ENCODE measurements around the gene FGD5.

Gene FGD5

GRCh38 chr3:14821151-14821550 is 2.4 kb downstream of the FGD5 start:
- TF ChIP-seq CTCF (IDR thresholded peaks at IDR 0.05) = no peak

- TF ChIP-seq CTCF (IDR thresholded peaks at IDR 0.05) = no peak
Measured at GRCh38 chr3:14822134-14822533, 3.4 kb downstream of the FGD5 start.

- no peak for TF ChIP-seq CTCF (IDR thresholded peaks at IDR 0.05)
Measured at GRCh38 chr3:14822670-14823390, 4.1 kb downstream of the FGD5 start.

- TF ChIP-seq CTCF (IDR thresholded peaks at IDR 0.05) = no peak
Measured at GRCh38 chr3:14823393-14823792, 4.6 kb downstream of the FGD5 start.

GRCh38 chr3:14823910-14824629 is 5.3 kb downstream of the FGD5 start:
- TF ChIP-seq CTCF (IDR thresholded peaks at IDR 0.05) = no peak

GRCh38 chr3:14824646-14825045 is 5.9 kb downstream of the FGD5 start:
- no peak for TF ChIP-seq CTCF (IDR thresholded peaks at IDR 0.05)

GRCh38 chr3:14826069-14826468 is 7.3 kb downstream of the FGD5 start:
- TF ChIP-seq CTCF (IDR thresholded peaks at IDR 0.05) = no peak

All from LNCAP (cell line).